ENCODE results near the gene LYZL6.
"Not testable (repeated sequence)": the region's sequence is repeated elsewhere in the genome, so short reads cannot be mapped to it uniquely, and the experiment has no call there.

Gene LYZL6

GRCh38 chr17:35906926-35907637 lies 36.4 kb downstream of the LYZL6 start:
- no peak for DNase-seq (ENCODE audit: low read depth)

GRCh38 chr17:35906191-35906925 lies 37.2 kb downstream of the LYZL6 start:
- DNase-seq (ENCODE audit: low read depth): no peak

DNA sequence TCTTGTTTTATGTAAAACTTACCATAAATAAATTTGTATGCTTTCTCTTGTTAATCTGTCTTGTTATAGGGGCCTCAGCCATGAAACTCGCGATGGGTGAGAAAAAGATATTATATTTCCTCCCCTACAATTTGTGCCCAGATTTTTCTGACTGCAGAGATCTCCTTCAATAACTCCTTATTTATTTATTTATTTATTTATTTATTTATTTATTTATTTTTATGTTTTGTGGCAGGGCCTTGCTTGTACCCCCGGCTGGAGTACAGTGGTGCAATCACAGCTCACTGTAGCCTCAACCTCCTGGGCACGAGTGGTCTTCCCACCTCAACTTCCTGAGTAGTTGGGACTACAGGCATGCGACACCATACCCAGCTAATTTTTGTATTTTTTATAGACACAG lies 40.1 kb downstream of the LYZL6 start:
- no peak for DNase-seq (ENCODE audit: low read depth)

- DNase-seq (ENCODE audit: low read depth): no peak
Observed at GRCh38 chr17:35901631-35902175, 41.8 kb downstream of the LYZL6 start.

GRCh38 chr17:35900708-35901480 lies 42.6 kb downstream of the LYZL6 start:
- DNase-seq (ENCODE audit: low read depth): no peak

DNA sequence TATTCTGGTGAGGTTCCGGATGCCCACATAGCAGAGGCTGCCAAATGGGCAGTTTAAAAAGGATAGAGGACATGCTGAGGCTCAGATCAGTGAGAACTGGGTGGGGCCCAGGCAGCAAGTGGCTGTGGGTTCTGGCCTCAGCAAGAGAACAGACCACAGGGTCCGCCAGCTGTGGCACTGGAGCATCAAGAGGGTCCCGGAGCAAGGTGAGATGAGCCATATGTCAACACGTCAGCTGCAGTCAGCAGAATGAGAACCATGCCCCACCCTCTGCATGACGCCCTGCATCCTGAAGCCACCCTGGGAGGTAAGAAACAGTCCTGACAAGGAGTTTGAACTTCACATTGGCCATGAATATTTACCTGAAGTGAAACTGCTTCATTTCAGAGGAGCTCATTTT lies 43.2 kb downstream of the LYZL6 start:
- DNase-seq (ENCODE audit: low read depth): no peak

GRCh38 chr17:35898283-35899070 lies 45.0 kb downstream of the LYZL6 start:
- peak; percentile 21 for DNase-seq (ENCODE audit: low read depth)

- DNase-seq (ENCODE audit: low read depth): not testable (repeated sequence)
Observed at GRCh38 chr17:35897772-35898171, 45.7 kb downstream of the LYZL6 start.

DNA sequence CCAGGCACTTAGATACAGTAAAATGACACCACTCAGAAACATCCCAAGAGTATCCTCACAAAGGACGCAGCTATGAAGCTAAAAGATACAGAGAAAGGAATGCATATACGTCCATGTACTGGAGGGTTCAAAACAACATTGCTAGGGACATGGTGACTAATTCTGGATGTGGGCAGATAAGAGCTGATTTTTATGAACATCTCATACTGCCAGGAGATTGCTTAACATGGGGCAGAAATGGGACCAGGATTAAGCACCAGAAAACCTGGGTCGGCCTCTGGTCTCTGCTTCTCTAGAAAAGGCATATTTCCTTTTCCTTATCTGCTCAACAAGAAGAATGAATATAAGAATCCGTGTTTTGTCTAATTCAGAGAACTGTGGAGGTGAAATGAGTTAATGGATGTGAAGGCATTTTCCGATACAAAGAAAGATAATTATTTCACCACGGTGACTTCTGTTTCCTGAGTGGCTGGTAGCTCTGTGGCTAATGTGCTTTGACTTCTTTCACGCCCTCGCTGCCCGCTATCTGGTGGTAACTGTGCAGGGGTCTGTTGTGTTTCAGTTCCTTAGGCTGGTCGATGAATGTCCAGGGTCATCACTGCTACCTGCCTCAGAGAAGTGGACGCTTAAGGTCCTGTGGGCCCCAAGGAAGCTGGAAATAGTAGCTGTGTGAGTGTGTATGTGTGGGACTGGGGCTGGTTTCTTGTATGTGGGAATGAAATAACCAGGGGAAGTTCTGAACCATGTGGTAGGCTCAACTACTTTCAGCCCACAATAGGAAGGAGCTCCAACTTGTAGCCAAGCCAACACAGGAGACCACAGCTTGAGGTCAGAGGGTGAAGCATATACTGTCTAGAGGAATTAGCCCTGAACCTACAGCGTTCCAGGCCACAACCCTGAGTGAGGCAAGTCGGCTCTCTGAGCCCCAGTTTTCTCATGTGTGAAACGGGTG lies 47.6 kb downstream of the LYZL6 start:
- no peak for DNase-seq (ENCODE audit: low read depth)

GRCh38 chr17:35894206-35894605 lies 49.3 kb downstream of the LYZL6 start:
- no peak for DNase-seq (ENCODE audit: low read depth)

GRCh38 chr17:35893751-35894150 lies 49.8 kb downstream of the LYZL6 start:
- DNase-seq (ENCODE audit: low read depth): no peak

DNA sequence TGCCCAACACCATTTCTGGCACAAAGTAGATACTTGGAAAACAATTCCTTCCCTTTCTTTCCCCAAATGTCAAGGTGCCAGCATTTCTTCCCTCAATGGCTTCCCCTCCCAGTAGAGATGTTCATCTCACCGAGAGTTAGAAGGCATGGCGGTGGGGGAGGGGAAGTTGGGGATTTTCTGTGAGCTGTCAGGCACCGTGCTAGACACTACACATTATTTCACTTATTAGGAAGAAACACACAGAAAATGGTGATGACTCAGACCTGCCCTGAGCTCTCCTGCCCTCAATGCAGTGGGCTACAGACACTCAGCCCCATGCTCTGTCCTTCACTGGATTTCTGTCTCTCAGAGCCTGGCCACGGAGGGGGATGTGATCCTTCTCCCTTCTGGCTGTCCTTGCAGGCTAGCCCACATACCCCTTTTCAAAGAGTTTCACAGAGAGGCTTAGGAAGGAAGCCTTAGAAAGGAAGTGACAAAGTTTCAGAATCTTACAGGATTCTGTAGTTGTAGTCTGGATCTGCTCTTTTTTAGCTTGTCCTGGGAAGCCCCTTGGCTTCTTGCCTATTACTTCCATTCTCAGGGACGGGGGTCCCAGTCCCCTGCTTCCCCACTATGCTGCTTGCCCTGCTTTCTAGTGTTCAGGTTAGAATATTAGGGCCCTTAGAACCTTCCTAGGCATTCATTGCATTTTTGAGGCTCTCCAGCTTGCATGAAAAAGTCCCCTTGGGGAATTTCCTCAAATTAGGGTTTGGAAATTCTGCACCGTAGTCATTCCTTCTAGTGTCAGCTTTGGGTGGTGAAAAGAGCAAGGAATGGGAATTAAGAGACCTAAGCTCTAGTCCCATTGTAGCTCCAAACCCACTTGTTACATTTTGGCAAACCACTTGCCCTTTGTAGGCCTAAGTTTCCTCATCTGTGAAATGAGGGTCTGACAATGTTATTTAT lies 51.1 kb downstream of the LYZL6 start:
- DNase-seq (ENCODE audit: low read depth): peak; percentile 48

DNA sequence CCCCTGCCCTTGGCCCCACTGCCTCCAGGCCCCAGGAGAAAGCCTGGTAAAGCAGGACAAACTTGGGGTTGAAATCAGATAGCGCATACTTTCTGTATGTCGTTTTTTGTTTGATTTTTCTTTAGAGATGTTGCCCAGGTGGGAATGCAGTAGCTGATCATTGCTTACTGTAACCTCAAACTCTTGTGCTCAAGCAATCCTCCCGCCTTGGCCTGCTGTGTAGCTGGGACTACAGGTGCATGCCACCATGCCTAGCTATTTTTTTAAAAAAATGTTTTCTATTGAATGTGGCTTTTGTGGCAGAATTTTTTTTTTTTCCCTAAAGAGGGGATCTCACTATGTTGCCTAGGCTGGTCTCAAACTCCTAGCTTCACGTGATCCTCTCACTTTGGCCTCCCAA lies 52.2 kb downstream of the LYZL6 start:
- no peak for DNase-seq (ENCODE audit: low read depth)

- DNase-seq (ENCODE audit: low read depth): no peak
Observed at GRCh38 chr17:35890774-35891155, 52.7 kb downstream of the LYZL6 start.

GRCh38 chr17:35889818-35890773 lies 53.4 kb downstream of the LYZL6 start:
- no peak for DNase-seq (ENCODE audit: low read depth)

DNA sequence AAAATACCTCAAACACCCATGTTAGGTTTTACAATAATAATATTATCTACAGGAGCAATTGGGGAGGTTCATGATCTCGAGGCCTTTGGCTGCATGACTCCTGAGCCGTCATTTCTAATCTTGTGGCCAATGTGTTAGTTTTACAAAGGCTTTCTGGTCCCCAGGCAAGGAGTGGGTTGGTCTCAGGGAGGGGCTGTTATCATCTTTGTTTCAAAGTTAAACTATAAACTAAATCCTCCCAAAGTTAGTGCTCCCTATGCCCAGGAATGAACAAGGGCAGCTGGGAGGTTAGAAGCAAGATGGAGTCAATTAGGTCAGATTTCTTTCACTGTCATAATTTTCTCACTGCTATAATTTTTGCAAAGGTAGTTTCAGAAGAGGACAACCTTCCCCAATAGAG lies 54.3 kb downstream of the LYZL6 start:
- DNase-seq (ENCODE audit: low read depth): no peak
